GM19372 (cell line): ENCODE measurements around the gene PPP1R12B.
A peak's percentile ranks its signal among the peaks of the same experiment; 100 is the strongest.
"Not testable (repeated sequence)": the region's sequence is repeated elsewhere in the genome, so short reads cannot be mapped to it uniquely, and the experiment has no call there.

Source experiments
- ATAC-seq: cut with Tn5 transposase; IDR thresholded peaks from one replicate; pipeline ENCODE4 v1.9.1; 2021; ENCODE audit warnings: mild to moderate bottlenecking, low read depth, moderate library complexity; ENCODE audit not compliant: unreplicated experiment

Gene PPP1R12B

GRCh38 chr1:202593845-202594244 is 245.3 kb downstream of the PPP1R12B start:
- no peak for ATAC-seq

- ATAC-seq, result no peak
Measured at GRCh38 chr1:202596638-202597037, 248.1 kb downstream of the PPP1R12B start.

GRCh38 chr1:202597090-202597761 is 248.7 kb downstream of the PPP1R12B start:
- ATAC-seq, result no peak

GRCh38 chr1:202599669-202600431 is 251.4 kb downstream of the PPP1R12B start:
- ATAC-seq, result peak; percentile 56

- ATAC-seq, result no peak
Measured at GRCh38 chr1:202600432-202601041, 252.0 kb downstream of the PPP1R12B start.

GRCh38 chr1:202603435-202603834 is 254.9 kb downstream of the PPP1R12B start:
- ATAC-seq, result no peak

GRCh38 chr1:202605515-202605914 is 257.0 kb downstream of the PPP1R12B start:
- no peak for ATAC-seq

- ATAC-seq, result not testable (repeated sequence)
Measured at GRCh38 chr1:202612036-202612435, 263.5 kb downstream of the PPP1R12B start.

GRCh38 chr1:202613571-202613970 is 265.1 kb downstream of the PPP1R12B start:
- no peak for ATAC-seq

- ATAC-seq, result not testable (repeated sequence)
Measured at GRCh38 chr1:202614363-202615207, 266.1 kb downstream of the PPP1R12B start.

GRCh38 chr1:202615208-202615500 is 266.7 kb downstream of the PPP1R12B start:
- not testable (repeated sequence) for ATAC-seq

- ATAC-seq, result peak; percentile 66
Measured at GRCh38 chr1:202615501-202616354, 267.2 kb downstream of the PPP1R12B start.

GRCh38 chr1:202616355-202616915 is 267.9 kb downstream of the PPP1R12B start:
- ATAC-seq, result peak; percentile 22

GRCh38 chr1:202619012-202619411 is 270.5 kb downstream of the PPP1R12B start:
- ATAC-seq, result not testable (repeated sequence)

GRCh38 chr1:202619505-202619904 is 271.0 kb downstream of the PPP1R12B start:
- no peak for ATAC-seq

GRCh38 chr1:202620036-202620435 is 271.5 kb downstream of the PPP1R12B start:
- not testable (repeated sequence) for ATAC-seq

- no peak for ATAC-seq
Measured at GRCh38 chr1:202621446-202621845, 272.9 kb downstream of the PPP1R12B start.

GRCh38 chr1:202622388-202622787 is 273.9 kb downstream of the PPP1R12B start:
- ATAC-seq, result no peak

GRCh38 chr1:202623075-202623474 is 274.6 kb downstream of the PPP1R12B start:
- no peak for ATAC-seq
